ENCODE data around the gene CEP44.

Gene CEP44

DNA sequence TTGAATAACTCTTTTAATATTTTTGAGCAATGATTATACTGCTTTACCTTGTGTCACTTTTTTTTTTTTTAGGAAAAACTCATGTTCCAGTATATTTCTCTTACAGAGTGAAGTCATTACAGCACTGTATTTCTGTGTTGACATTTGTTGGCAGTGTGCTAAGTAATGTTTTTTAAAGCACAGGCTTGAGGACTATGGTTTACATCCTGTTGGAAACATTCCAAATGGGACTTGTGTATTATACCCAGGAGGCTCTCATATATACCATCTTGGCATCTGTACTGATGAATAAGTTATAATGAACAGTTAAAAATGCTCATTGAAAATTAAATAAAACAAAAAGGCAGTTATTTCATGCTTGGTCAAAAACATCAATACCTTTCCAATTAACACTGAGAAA lies 33.8 kb downstream of the CEP44 start:
- H3K27ac ChIP-seq (ENCODE audit: low read depth in 2 of 2, low read length in 2 of 2), result no peak overlapping the region
- no peak overlapping the region for H3K9ac ChIP-seq (ENCODE audit: low read depth in 1 of 2, low read length in 2 of 2)
- no peaks in the 10 kb centered on the region for H3K9me3 ChIP-seq (ENCODE audit: control insufficient read depth in 2 of 2, low read length in 2 of 2)
- H3K27me3 ChIP-seq (ENCODE audit: control insufficient read depth in 2 of 2, insufficient read depth in 2 of 2, low read length in 2 of 2), result no peaks in the 10 kb centered on the region
- no peak overlapping the region for H3K4me3 ChIP-seq (ENCODE audit: low read length in 2 of 2)
- peaks cover 3 to 5% of the 10 kb centered on the region in 2 donors for H3K36me3 ChIP-seq (ENCODE audit: control insufficient read depth in 2 of 2, insufficient read depth in 2 of 2, low read length in 2 of 2)
- no peaks in the 10 kb centered on the region for H3K4me1 ChIP-seq (ENCODE audit: control insufficient read depth in 2 of 2, insufficient read depth in 2 of 2, low read length in 2 of 2)

DNA sequence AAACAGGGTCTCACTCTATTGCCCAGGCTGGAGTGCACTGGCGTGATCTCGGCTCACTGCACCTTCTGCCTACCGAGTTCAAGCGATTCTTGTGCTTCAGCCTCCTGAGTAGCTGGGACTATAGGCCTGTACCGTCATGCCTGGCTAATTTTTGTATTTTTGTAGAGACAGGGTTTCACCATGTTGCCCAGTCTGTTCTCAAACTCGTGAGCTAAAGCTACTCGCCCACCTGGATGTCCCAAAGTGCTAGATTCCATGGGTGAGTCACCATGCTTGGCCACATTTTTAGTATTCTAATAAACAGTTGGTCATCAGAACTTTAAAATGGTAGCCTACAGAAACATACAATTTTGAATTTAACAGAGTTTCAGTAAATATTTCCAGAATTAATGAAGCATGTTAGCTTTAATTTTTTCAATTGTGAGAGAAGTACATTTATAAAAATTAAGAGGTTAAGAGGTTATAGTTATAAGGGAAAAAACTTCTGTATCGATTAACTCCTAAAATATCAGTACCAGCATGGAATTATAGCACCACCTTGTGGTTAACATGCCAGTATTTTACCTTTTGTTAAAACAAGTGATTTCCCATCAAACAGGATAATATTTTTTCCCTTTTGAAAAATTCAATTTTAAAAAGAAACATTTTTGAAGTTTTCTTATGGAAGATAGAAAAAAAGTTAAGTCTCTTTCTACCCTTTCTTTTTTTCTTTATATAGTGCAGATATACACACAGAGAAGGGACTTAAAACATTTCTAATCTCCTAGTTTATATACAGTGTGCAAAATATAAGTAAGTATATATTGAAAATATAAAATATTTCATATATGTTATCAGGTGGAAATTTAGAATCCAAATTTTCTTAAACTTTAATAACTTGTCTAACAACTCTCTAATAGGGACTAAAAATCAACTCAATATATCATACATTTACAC lies 35.4 kb downstream of the CEP44 start:
- no peaks in the 10 kb centered on the region for H3K4me1 ChIP-seq (ENCODE audit: control insufficient read depth in 2 of 2, insufficient read depth in 2 of 2, low read length in 2 of 2)
- H3K4me3 ChIP-seq (ENCODE audit: low read length in 2 of 2), result no peak overlapping the region
- peaks cover 2 to 5% of the 10 kb centered on the region in 2 donors for H3K36me3 ChIP-seq (ENCODE audit: control insufficient read depth in 2 of 2, insufficient read depth in 2 of 2, low read length in 2 of 2)
- H3K27me3 ChIP-seq (ENCODE audit: control insufficient read depth in 2 of 2, insufficient read depth in 2 of 2, low read length in 2 of 2), result no peaks in the 10 kb centered on the region
- no peak overlapping the region for H3K27ac ChIP-seq (ENCODE audit: low read depth in 2 of 2, low read length in 2 of 2)
- no peaks in the 10 kb centered on the region for H3K9me3 ChIP-seq (ENCODE audit: control insufficient read depth in 2 of 2, low read length in 2 of 2)
- H3K9ac ChIP-seq (ENCODE audit: low read depth in 1 of 2, low read length in 2 of 2), result no peak overlapping the region

DNA sequence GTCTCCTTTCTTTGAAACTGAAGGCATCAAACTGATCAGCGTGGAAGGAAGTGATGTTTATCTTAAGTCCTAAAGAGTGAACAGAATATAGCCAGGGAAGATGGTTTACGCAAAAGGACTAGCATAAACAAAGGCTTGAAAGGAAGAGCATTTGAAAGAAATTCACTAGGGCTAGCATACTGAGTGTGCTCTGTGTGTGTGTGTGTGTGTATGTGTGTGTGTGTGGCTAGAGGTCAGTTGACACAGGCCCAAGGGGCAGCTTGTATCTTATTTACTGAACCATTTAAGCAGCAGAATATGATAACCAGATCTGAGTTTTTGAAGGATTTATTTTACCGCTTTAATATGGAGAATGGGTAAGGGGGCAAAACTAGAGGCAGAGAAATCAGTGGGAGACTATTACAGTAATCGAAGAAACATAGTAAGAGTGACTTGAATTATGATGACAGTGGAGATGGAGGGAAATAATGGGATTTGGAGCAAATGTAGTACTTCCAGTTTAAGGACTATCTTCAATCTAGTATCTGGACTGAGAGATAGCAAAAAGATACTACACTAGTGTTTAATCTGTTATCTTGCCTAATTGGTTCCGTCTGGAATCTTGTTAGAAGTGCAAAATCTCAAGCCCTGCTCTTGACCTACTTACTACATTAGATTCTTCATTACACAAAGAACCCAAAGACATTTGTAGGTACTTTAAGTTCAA lies 36.9 kb downstream of the CEP44 start:
- H3K36me3 ChIP-seq (ENCODE audit: control insufficient read depth in 2 of 2, insufficient read depth in 2 of 2, low read length in 2 of 2), result peaks cover 2 to 5% of the 10 kb centered on the region in 2 donors
- H3K4me3 ChIP-seq (ENCODE audit: low read length in 2 of 2), result no peak overlapping the region
- no peak overlapping the region for H3K9ac ChIP-seq (ENCODE audit: low read depth in 1 of 2, low read length in 2 of 2)
- no peaks in the 10 kb centered on the region for H3K9me3 ChIP-seq (ENCODE audit: control insufficient read depth in 2 of 2, low read length in 2 of 2)
- H3K4me1 ChIP-seq (ENCODE audit: control insufficient read depth in 2 of 2, insufficient read depth in 2 of 2, low read length in 2 of 2), result no peaks in the 10 kb centered on the region
- no peaks in the 10 kb centered on the region for H3K27me3 ChIP-seq (ENCODE audit: control insufficient read depth in 2 of 2, insufficient read depth in 2 of 2, low read length in 2 of 2)
- H3K27ac ChIP-seq (ENCODE audit: low read depth in 2 of 2, low read length in 2 of 2), result no peak overlapping the region

- Histone ChIP-seq H3K9me3 (ENCODE audit: control insufficient read depth in 2 of 2, low read length in 2 of 2) (no peaks in the 10 kb centered on the region), H3K36me3 (ENCODE audit: control insufficient read depth in 2 of 2, insufficient read depth in 2 of 2, low read length in 2 of 2) (no peaks in the 10 kb centered on the region), H3K27me3 (ENCODE audit: control insufficient read depth in 2 of 2, insufficient read depth in 2 of 2, low read length in 2 of 2) (no peaks in the 10 kb centered on the region), H3K4me1 (ENCODE audit: control insufficient read depth in 2 of 2, insufficient read depth in 2 of 2, low read length in 2 of 2) (no peaks in the 10 kb centered on the region), H3K27ac (ENCODE audit: low read depth in 2 of 2, low read length in 2 of 2) (no peak overlapping the region), H3K4me3 (ENCODE audit: low read length in 2 of 2) (no peak overlapping the region), H3K9ac (ENCODE audit: low read depth in 1 of 2, low read length in 2 of 2) (no peak overlapping the region)
Measured at GRCh38 chr4:174324236-174324635, 40.5 kb downstream of the CEP44 start.

DNA sequence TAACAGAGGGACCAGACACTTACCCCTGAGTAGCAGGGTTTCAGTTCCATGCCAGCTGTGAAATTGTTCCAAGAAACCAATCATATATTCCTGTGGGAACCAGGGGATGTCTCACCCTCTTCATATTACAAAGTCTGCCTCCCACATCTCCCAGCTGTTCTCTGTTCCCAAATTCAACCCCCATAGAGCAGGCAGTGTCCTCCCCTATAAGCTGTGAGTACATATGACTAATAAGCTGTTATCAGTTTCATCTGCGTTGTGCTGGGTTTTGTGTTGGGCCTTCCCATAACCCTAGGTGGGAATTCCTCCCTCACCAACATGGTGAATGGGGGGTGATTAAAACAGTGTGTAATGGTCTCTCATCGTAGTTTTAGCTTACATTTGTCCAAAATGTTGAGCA lies 41.0 kb downstream of the CEP44 start:
- Histone ChIP-seq H3K4me1 (ENCODE audit: control insufficient read depth in 2 of 2, insufficient read depth in 2 of 2, low read length in 2 of 2) (no peaks in the 10 kb centered on the region), H3K4me3 (ENCODE audit: low read length in 2 of 2) (no peak overlapping the region)

DNA sequence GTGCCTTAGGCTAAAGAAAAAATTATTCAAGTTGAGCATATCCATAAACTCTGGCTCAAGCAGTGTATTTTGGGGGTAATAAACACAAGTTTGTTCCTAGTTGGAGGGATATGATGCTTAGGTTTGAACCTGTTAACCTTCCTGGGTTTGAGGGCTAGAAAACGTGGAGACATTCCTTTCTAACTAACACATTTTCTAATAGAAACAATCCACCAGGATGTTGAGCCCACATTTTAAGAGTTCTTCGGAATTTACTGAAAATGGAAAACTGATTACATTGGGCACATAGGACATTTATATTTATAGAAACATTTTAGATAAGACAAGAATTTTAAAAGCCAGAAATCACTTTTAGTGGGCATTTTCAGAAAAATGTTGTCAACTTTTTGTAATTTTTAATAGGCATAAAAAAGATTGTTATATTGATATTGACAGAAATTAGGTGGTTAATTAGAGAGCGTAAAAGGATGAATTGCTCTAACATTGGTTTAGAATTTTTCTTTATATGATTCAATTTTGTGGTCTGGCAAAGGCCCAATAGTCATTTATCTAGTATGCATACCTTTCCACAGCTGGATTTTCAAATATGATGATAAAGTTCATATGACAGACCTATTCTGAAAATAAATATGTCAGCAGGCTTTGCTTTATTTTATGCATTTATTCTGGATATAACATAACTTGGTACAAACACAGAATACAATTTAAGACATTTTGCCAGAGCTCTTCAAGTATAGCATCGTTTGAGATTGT lies 49.2 kb downstream of the CEP44 start:
- Histone ChIP-seq H3K27me3 (ENCODE audit: control insufficient read depth in 2 of 2, insufficient read depth in 2 of 2, low read length in 2 of 2) (no peaks in the 10 kb centered on the region), H3K4me1 (ENCODE audit: control insufficient read depth in 2 of 2, insufficient read depth in 2 of 2, low read length in 2 of 2) (no peaks in the 10 kb centered on the region), H3K9ac (ENCODE audit: low read depth in 1 of 2, low read length in 2 of 2) (no peak overlapping the region), H3K9me3 (ENCODE audit: control insufficient read depth in 2 of 2, low read length in 2 of 2) (no peaks in the 10 kb centered on the region), H3K27ac (ENCODE audit: low read depth in 2 of 2, low read length in 2 of 2) (no peak overlapping the region), H3K4me3 (ENCODE audit: low read length in 2 of 2) (no peak overlapping the region), H3K36me3 (ENCODE audit: control insufficient read depth in 2 of 2, insufficient read depth in 2 of 2, low read length in 2 of 2) (no peaks in the 10 kb centered on the region)

More for the DNA sequence above, 41.0 kb downstream of the CEP44 start:
- Histone ChIP-seq H3K27me3 (ENCODE audit: control insufficient read depth in 2 of 2, insufficient read depth in 2 of 2, low read length in 2 of 2) (no peaks in the 10 kb centered on the region), H3K27ac (ENCODE audit: low read depth in 2 of 2, low read length in 2 of 2) (no peak overlapping the region), H3K9me3 (ENCODE audit: control insufficient read depth in 2 of 2, low read length in 2 of 2) (no peaks in the 10 kb centered on the region), H3K36me3 (ENCODE audit: control insufficient read depth in 2 of 2, insufficient read depth in 2 of 2, low read length in 2 of 2) (no peaks in the 10 kb centered on the region), H3K9ac (ENCODE audit: low read depth in 1 of 2, low read length in 2 of 2) (no peak overlapping the region)

DNA sequence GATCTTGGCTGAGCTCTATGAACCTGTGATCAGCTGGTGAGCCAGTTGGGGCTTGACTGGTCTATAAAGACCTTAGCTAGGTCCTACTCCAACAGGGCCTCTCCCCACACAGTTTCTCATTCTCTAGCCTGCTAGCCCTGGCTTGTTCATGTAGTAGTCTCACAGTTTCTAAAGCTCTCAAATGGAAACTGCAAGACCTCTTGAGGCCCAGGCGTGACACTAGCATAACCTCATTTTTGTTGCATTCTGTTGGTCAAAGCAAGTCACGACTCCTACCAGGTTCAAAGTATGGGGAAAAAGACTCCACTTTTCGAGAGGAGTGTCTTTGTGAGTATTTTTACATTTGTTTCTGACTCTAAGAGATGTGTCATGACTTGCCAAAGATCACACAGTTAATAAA lies 50.9 kb downstream of the CEP44 start:
- H3K4me1 ChIP-seq (ENCODE audit: control insufficient read depth in 2 of 2, insufficient read depth in 2 of 2, low read length in 2 of 2), result no peaks in the 10 kb centered on the region
- no peaks in the 10 kb centered on the region for H3K27me3 ChIP-seq (ENCODE audit: control insufficient read depth in 2 of 2, insufficient read depth in 2 of 2, low read length in 2 of 2)
- H3K9me3 ChIP-seq (ENCODE audit: control insufficient read depth in 2 of 2, low read length in 2 of 2), result no peaks in the 10 kb centered on the region
- no peaks in the 10 kb centered on the region for H3K36me3 ChIP-seq (ENCODE audit: control insufficient read depth in 2 of 2, insufficient read depth in 2 of 2, low read length in 2 of 2)
- H3K27ac ChIP-seq (ENCODE audit: low read depth in 2 of 2, low read length in 2 of 2), result no peak overlapping the region
- H3K9ac ChIP-seq (ENCODE audit: low read depth in 1 of 2, low read length in 2 of 2), result no peak overlapping the region
- no peak overlapping the region for H3K4me3 ChIP-seq (ENCODE audit: low read length in 2 of 2)

- no peak overlapping the region for H3K4me3 ChIP-seq (ENCODE audit: low read length in 2 of 2)
- no peaks in the 10 kb centered on the region for H3K9me3 ChIP-seq (ENCODE audit: control insufficient read depth in 2 of 2, low read length in 2 of 2)
- H3K4me1 ChIP-seq (ENCODE audit: control insufficient read depth in 2 of 2, insufficient read depth in 2 of 2, low read length in 2 of 2), result no peaks in the 10 kb centered on the region
- no peak overlapping the region for H3K9ac ChIP-seq (ENCODE audit: low read depth in 1 of 2, low read length in 2 of 2)
- no peak overlapping the region for H3K27ac ChIP-seq (ENCODE audit: low read depth in 2 of 2, low read length in 2 of 2)
- no peaks in the 10 kb centered on the region for H3K27me3 ChIP-seq (ENCODE audit: control insufficient read depth in 2 of 2, insufficient read depth in 2 of 2, low read length in 2 of 2)
- H3K36me3 ChIP-seq (ENCODE audit: control insufficient read depth in 2 of 2, insufficient read depth in 2 of 2, low read length in 2 of 2), result no peaks in the 10 kb centered on the region
Measured at GRCh38 chr4:174340714-174341113, 57.0 kb downstream of the CEP44 start.

DNA sequence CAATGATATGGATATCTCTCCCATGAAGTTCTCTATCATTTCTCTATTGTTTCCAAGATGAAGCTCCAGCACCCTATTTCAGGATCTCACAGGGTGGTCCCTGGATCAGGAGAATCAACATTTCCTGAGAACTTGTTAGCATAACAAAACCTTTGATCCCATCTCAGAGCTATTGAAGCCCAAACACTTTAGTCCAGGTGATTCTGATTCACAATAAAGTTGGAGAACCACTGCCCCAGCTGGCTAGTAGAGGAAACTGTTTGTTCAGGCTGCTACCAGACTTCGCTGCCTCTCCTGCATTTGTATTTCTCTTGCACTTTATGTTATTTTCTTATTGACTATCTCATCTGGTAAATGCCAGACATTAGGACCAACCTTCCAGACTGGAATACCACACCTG lies 65.4 kb downstream of the CEP44 start:
- Histone ChIP-seq H3K27ac (ENCODE audit: low read depth in 2 of 2, low read length in 2 of 2) (no peak overlapping the region), H3K4me1 (ENCODE audit: control insufficient read depth in 2 of 2, insufficient read depth in 2 of 2, low read length in 2 of 2) (no peaks in the 10 kb centered on the region), H3K36me3 (ENCODE audit: control insufficient read depth in 2 of 2, insufficient read depth in 2 of 2, low read length in 2 of 2) (no peaks in the 10 kb centered on the region), H3K9ac (ENCODE audit: low read depth in 1 of 2, low read length in 2 of 2) (no peak overlapping the region), H3K9me3 (ENCODE audit: control insufficient read depth in 2 of 2, low read length in 2 of 2) (no peaks in the 10 kb centered on the region), H3K4me3 (ENCODE audit: low read length in 2 of 2) (no peak overlapping the region), H3K27me3 (ENCODE audit: control insufficient read depth in 2 of 2, insufficient read depth in 2 of 2, low read length in 2 of 2) (no peaks in the 10 kb centered on the region)
